ENCODE results near the gene OSTM1. TPM values are rescaled to one million over a fixed set of nuclear protein-coding genes. Genes with fewer than 3 reads are reported as not detected.

Gene OSTM1
- polyA plus RNA-seq, 1 donor (not counting 4 experiments of a cell fraction or from before 2014, with no cell fraction given) = 71.3 TPM

DNA sequence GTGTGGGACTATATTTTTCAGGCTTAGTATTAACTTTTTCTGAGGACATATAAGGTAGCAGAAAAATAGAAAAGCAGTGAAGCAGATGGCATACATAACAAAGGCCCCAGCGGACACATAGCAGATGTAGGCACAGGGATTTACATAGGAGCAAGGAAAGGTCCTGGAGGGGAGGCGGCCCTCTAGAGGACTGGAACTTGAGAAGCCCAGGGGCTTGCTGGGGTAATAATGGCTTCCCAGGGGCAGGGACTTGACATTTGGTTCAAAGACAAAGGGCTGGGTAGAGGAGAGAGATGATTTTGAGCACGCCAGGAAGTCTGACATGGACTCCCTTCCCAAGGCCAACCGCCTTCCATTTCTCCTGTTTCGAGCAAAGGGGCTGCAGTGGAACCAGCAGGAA, 31.7 kb upstream of the OSTM1 start:
- DNase-seq (ENCODE audit: low read depth, low spot score) = no peak
- no peaks in the 10 kb centered on the region for H3K9me3 ChIP-seq (ENCODE audit: control insufficient read depth, low read depth, low read length)
- no peak for FAIRE-seq
- TF ChIP-seq, protein P1, sequence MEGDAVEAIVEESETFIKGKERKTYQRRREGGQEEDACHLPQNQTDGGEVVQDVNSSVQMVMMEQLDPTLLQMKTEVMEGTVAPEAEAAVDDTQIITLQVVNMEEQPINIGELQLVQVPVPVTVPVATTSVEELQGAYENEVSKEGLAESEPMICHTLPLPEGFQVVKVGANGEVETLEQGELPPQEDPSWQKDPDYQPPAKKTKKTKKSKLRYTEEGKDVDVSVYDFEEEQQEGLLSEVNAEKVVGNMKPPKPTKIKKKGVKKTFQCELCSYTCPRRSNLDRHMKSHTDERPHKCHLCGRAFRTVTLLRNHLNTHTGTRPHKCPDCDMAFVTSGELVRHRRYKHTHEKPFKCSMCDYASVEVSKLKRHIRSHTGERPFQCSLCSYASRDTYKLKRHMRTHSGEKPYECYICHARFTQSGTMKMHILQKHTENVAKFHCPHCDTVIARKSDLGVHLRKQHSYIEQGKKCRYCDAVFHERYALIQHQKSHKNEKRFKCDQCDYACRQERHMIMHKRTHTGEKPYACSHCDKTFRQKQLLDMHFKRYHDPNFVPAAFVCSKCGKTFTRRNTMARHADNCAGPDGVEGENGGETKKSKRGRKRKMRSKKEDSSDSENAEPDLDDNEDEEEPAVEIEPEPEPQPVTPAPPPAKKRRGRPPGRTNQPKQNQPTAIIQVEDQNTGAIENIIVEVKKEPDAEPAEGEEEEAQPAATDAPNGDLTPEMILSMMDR (optimal IDR thresholded peaks at IDR 0.05 in 1 of 3, IDR thresholded peaks at IDR 0.05 in 1 of 3, conservative IDR thresholded peaks at IDR 0.05 in 1 of 3; ENCODE audit: extremely low read depth in 1 of 3, insufficient read depth in 2 of 3, low read length in 3 of 3) = no peak
- TF ChIP-seq EZH2 (IDR thresholded peaks at IDR 0.05; ENCODE audit: low read length) = no peak
- H4K20me1 ChIP-seq (ENCODE audit: control insufficient read depth, extremely low read depth, insufficient read depth, low read length) = no peaks in the 10 kb centered on the region
- no peak overlapping the region for H3K9ac ChIP-seq (ENCODE audit: control insufficient read depth, extremely low read depth, insufficient read depth, low read length)
- H3K27ac ChIP-seq (ENCODE audit: control insufficient read depth, insufficient read depth, low read length) = no peak overlapping the region
- H2AFZ ChIP-seq (ENCODE audit: control insufficient read depth, low read length) = no peak overlapping the region
- no peaks in the 10 kb centered on the region for H3K36me3 ChIP-seq (ENCODE audit: control insufficient read depth in 2 of 2, extremely low read depth in 1 of 2, insufficient read depth in 2 of 2, low read length in 2 of 2)
- dilution Hi-C loops (cut with MboI; ENCODE audit: extremely low pct_ligation_motif_present, low sequenced_read_pairs) = no loop called here
- H3K27me3 ChIP-seq (ENCODE audit: control insufficient read depth, extremely low read depth, insufficient read depth, low read length) = peaks cover 4% of the 10 kb centered on the region
- H3K4me3 ChIP-seq (ENCODE audit: control insufficient read depth in 2 of 3, extremely low read depth in 1 of 3, insufficient read depth in 2 of 3, low read depth in 1 of 3, low read length in 3 of 3) = no peak overlapping the region
- H3K4me1 ChIP-seq (ENCODE audit: control insufficient read depth, extremely low read depth, insufficient read depth, low read length) = no peaks in the 10 kb centered on the region
- H3K4me2 ChIP-seq (ENCODE audit: control insufficient read depth, extremely low read depth, insufficient read depth, low read depth, low read length) = no peak overlapping the region
- H3K79me2 ChIP-seq (ENCODE audit: control insufficient read depth, insufficient read depth, low read length) = no peaks in the 10 kb centered on the region
- no peaks in the 10 kb centered on the region for H3K9me1 ChIP-seq (ENCODE audit: control insufficient read depth, extremely low read depth, insufficient read depth, low read length)

- Histone ChIP-seq H3K36me3 (ENCODE audit: control insufficient read depth in 2 of 2, extremely low read depth in 1 of 2, insufficient read depth in 2 of 2, low read length in 2 of 2) (no peaks in the 10 kb centered on the region), H3K9ac (ENCODE audit: control insufficient read depth, extremely low read depth, insufficient read depth, low read length) (no peak overlapping the region), H3K4me2 (ENCODE audit: control insufficient read depth, extremely low read depth, insufficient read depth, low read depth, low read length) (no peak overlapping the region), H3K4me3 (ENCODE audit: control insufficient read depth in 2 of 3, extremely low read depth in 1 of 3, insufficient read depth in 2 of 3, low read depth in 1 of 3, low read length in 3 of 3) (no peak overlapping the region), H3K27me3 (ENCODE audit: control insufficient read depth, extremely low read depth, insufficient read depth, low read length) (peaks cover 4% of the 10 kb centered on the region), H2AFZ (ENCODE audit: control insufficient read depth, low read length) (no peak overlapping the region), H3K4me1 (ENCODE audit: control insufficient read depth, extremely low read depth, insufficient read depth, low read length) (no peaks in the 10 kb centered on the region), H3K9me1 (ENCODE audit: control insufficient read depth, extremely low read depth, insufficient read depth, low read length) (no peaks in the 10 kb centered on the region), H3K9me3 (ENCODE audit: control insufficient read depth, low read depth, low read length) (no peaks in the 10 kb centered on the region), H3K79me2 (ENCODE audit: control insufficient read depth, insufficient read depth, low read length) (no peaks in the 10 kb centered on the region), H4K20me1 (ENCODE audit: control insufficient read depth, extremely low read depth, insufficient read depth, low read length) (no peaks in the 10 kb centered on the region), H3K27ac (ENCODE audit: control insufficient read depth, insufficient read depth, low read length) (no peak overlapping the region)
- no peak for TF ChIP-seq EZH2 (IDR thresholded peaks at IDR 0.05; ENCODE audit: low read length)
- TF ChIP-seq, protein P1 (optimal IDR thresholded peaks at IDR 0.05 in 1 of 3, IDR thresholded peaks at IDR 0.05 in 1 of 3, conservative IDR thresholded peaks at IDR 0.05 in 1 of 3; ENCODE audit: extremely low read depth in 1 of 3, insufficient read depth in 2 of 3, low read length in 3 of 3) = no peak
- FAIRE-seq = no peak
- dilution Hi-C loops (cut with MboI; ENCODE audit: extremely low pct_ligation_motif_present, low sequenced_read_pairs) = no loop called here
- no peak for DNase-seq (ENCODE audit: low read depth, low spot score)
These were observed 31.0 kb upstream of the OSTM1 start for GRCh38 chr6:108105571-108105970.

Measured in keratinocyte (primary cell).